Gastrocnemius medialis (tissue), 4 donors: ENCODE data around the gene CLPSL1. TPM values are rescaled to one million over a fixed set of nuclear protein-coding genes. Genes with fewer than 3 reads are reported as not detected.

Source experiments
- ATAC-seq, 2 donors: fragments of 150-250 bp; one replicate each; pipeline ENCODE4 v1.9.1; 2016
- DNase-seq, 2 donors: peaks; one replicate each; pipeline ENCODE4 v3.0.0-alpha.2; 2019
- H3K27ac ChIP-seq, 4 donors: fragments of 200-600 bp; sonication (generic); 1 replicate in 1 of 4; 2 replicates in 3 of 4; pipeline ENCODE4 v1.5.1; 2016 to 2018; ENCODE audit warnings: mild to moderate bottlenecking in 2 of 4, moderate library complexity in 1 of 4
- H3K27me3 ChIP-seq, 3 donors: fragments of 200-600 bp; sonication (generic) in 2 of 3; 1 replicate in 1 of 3; 2 replicates in 2 of 3; pipeline versions ENCODE4 v1.5.1 to v1.6.0; 2016 to 2019; ENCODE audit warnings: mild to moderate bottlenecking in 1 of 3, moderate library complexity in 1 of 3
- H3K36me3 ChIP-seq, 2 donors: fragments of 200-600 bp; sonication (generic) in 1 of 2; one replicate each; pipeline ENCODE4 v1.5.1; 2017 to 2018
- H3K4me1 ChIP-seq, 2 donors: fragments of 200-600 bp; sonication (generic) in 1 of 2; one replicate each; pipeline ENCODE4 v1.5.1; 2016 to 2017; ENCODE audit warnings: mild to moderate bottlenecking in 2 of 2
- H3K4me3 ChIP-seq, 4 donors: fragments of 200-600 bp; sonication (generic) in 3 of 4; 1 replicate in 1 of 4; 2 replicates in 3 of 4; pipeline ENCODE4 v1.5.1; 2016 to 2019; ENCODE audit warnings: mild to moderate bottlenecking in 2 of 4
- H3K9me3 ChIP-seq, 3 donors: fragments of 200-600 bp; sonication (generic) in 2 of 3; 1 replicate in 1 of 3; 2 replicates in 2 of 3; pipeline ENCODE4 v1.5.1; 2016 to 2019
- POLR2A ChIP-seq, 2 donors: fragments of 450-650 bp; IDR thresholded peaks; one replicate each; pipeline ENCODE4 v1.6.1; 2017; ENCODE audit warnings: antibody characterized with exemption in 2 of 2, mild to moderate bottlenecking in 2 of 2, moderate library complexity in 2 of 2
- in situ Hi-C, 4 donors: fragments of 200-750 bp; cut with MboI; loops; one replicate each; pipeline versions ENCODE4 v1.15.0 to v1.8.0; 2017; ENCODE audit warnings: low sequenced_read_pairs in 4 of 4
- intact Hi-C: fragments of 100-400 bp; cut with DNase I; formaldehyde crosslinking; loops from one replicate; pipeline ENCODE4 v1.15.1; 2023; ENCODE audit warnings: low total_unique reads
- total RNA-seq, 4 donors: library from RNA; depleted of rRNA; stranded (reverse); fragments of >200 nt; gene quantifications; one replicate each; pipeline versions ENCODE4 v1.1.0 to v1.2.3, GENCODE V29; 2016
- TF ChIP-seq, protein P1 (sequence below), 5 experiments: fragments of 450-650 bp in 3 of 5; fragments of 200-600 bp in 2 of 5; sonication (generic) in 2 of 5; IDR thresholded peaks in 4 of 5; conservative IDR thresholded peaks in 1 of 5; 1 replicate in 4 of 5; 2 replicates in 1 of 5; pipeline ENCODE4 v1.5.1; 2016 to 2019; ENCODE audit warnings: antibody characterized with exemption in 5 of 5, mild to moderate bottlenecking in 3 of 5, moderate library complexity in 3 of 5

Gene CLPSL1
- total RNA-seq, 4 donors from 2014 or later, result not detected

DNA sequence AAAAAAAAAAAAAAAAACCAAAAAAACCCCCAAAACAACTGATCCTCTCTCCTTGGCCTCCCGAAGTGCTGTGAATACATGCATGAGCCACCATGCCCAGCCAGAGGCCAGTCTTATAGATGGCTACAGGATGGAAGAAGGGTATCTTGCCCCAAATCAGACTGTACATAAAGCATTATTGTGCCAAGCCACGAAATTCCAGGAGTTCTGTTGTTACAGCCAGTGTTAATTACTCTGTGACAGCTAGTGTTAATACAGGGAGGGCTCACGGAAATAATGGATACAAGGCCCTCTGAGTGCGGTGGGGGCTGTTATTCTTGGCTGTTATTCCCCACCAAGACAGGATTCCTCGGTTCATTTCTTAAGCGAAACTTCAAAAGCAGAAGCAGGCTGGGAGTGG is 5.8 kb upstream of the CLPSL1 start:
- intact Hi-C loops, result no loop called here
- no peak for DNase-seq
- no peaks in the 10 kb centered on the region for H3K36me3 ChIP-seq

DNA sequence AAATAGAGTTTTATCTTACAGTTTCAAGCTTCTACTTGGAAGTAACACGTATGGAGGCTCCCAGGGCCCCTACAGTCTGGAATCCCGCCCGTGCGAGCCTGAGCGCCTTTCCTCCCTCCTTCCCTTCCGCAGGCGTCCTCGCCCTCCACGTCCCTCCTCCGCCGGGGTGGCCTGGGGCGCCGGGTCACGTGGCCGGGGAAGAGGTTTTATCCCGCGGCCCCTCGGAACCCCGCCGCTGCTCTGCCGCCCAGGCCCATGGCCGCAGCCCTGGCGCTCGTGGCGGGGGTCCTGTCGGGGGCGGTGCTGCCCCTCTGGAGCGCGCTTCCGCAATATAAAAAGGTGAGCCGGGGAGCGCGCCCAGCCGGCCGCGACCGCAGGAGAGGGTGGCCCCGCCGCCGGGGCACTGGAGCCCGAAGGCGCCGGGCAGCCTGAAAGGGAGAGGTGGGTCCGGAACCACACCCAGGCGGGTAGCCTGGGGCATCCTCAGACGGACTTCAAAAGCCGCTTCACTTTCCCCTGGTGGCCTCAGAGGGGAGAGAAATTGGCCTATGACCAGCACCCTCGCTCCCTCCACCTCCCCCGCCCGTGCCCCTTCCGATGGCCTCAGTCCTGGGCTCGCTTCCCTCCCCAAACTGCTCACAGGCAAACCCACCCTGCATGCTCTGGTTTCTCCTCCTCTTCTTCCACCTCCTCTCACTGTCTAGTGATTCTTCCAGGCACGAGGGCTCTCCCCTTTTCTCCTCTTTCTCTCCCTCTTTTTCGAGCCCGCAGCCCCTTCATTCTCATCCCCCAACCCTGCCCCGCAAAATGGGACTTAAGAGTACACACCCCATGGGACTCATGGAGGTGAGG is 4.2 kb upstream of the CLPSL1 start, which contains the start of gene CLPSL2:
Gene CLPSL2, plus strand, starts transcription at position 235 of the 852 bp plus-strand sequence. Its CDS starts 21 bp downstream, at position 256.
- DNase-seq, result no peak
- H3K27me3 ChIP-seq, result peaks cover 27 to 35% (median 31%) of the 10 kb centered on the region in 3 donors
- H3K36me3 ChIP-seq, result no peaks in the 10 kb centered on the region
- no peak within 1 kb of the TSS for H3K27ac ChIP-seq
- no peak for TF ChIP-seq POLR2A (IDR thresholded peaks at IDR 0.05)
- TF ChIP-seq, protein P1, sequence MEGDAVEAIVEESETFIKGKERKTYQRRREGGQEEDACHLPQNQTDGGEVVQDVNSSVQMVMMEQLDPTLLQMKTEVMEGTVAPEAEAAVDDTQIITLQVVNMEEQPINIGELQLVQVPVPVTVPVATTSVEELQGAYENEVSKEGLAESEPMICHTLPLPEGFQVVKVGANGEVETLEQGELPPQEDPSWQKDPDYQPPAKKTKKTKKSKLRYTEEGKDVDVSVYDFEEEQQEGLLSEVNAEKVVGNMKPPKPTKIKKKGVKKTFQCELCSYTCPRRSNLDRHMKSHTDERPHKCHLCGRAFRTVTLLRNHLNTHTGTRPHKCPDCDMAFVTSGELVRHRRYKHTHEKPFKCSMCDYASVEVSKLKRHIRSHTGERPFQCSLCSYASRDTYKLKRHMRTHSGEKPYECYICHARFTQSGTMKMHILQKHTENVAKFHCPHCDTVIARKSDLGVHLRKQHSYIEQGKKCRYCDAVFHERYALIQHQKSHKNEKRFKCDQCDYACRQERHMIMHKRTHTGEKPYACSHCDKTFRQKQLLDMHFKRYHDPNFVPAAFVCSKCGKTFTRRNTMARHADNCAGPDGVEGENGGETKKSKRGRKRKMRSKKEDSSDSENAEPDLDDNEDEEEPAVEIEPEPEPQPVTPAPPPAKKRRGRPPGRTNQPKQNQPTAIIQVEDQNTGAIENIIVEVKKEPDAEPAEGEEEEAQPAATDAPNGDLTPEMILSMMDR (IDR thresholded peaks at IDR 0.05 in 4 of 5, conservative IDR thresholded peaks at IDR 0.05 in 1 of 5), result no peak
- H3K9me3 ChIP-seq, result no peaks in the 10 kb centered on the region
- intact Hi-C loops, result no loop called here
- H3K4me1 ChIP-seq, result peaks cover 0 to 6% of the 10 kb centered on the region in 2 donors
- in situ Hi-C loops, result no loop called here
- peak within 1 kb of the TSS; percentile 27 to 54 (median 40) for H3K4me3 ChIP-seq
- ATAC-seq, result no peak

More for the DNA sequence above, 5.8 kb upstream of the CLPSL1 start:
- Histone ChIP-seq H3K9me3 (no peaks in the 10 kb centered on the region), H3K27me3 (peaks cover 20 to 31% (median 27%) of the 10 kb centered on the region in 3 donors), H3K4me1 (peaks cover 0 to 6% of the 10 kb centered on the region in 2 donors), H3K4me3 (no peak overlapping the region), H3K27ac (no peak overlapping the region)
- TF ChIP-seq, protein P1 (IDR thresholded peaks at IDR 0.05 in 4 of 5, conservative IDR thresholded peaks at IDR 0.05 in 1 of 5), result no peak
- no peak for TF ChIP-seq POLR2A (IDR thresholded peaks at IDR 0.05)
- in situ Hi-C loops, result no loop called here
- ATAC-seq, result no peak

DNA sequence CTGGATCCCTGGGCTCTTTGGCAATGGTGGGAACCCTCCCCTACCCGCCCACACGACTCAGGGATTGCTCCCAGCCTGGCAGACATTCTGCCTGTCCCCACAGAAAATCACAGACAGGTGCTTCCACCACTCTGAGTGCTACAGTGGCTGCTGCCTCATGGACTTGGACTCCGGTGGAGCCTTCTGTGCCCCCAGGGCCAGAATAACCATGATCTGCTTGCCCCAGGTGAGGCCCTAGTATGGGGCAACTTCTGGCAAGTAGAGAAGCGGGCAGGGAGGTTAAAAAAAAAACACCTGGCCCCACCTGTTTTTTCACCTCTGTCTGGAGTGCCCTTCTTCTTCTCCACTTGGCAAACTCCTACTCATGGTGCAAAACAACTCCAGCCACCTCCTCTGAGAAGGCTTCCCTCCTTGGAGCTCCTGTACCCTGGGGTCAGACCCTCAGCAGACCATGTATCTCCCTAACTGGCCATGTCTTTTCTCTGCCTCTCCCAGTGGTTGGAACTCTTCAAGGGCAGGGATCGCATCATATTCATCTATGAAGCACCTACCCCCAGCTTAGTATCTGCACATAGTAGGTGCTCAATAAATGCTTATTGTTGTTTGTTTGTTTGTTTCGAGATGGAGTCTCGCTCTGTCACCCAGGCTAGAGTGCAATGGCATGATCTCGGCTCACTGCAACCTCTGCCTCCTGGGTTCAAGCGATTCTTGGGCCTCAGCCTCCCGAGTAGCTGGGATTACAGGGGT is 3.3 kb upstream of the CLPSL1 start:
- Histone ChIP-seq H3K4me1 (peaks cover 0 to 6% of the 10 kb centered on the region in 2 donors), H3K27ac (no peak overlapping the region), H3K4me3 (no peak overlapping the region), H3K9me3 (no peaks in the 10 kb centered on the region), H3K27me3 (peaks cover 27 to 35% (median 31%) of the 10 kb centered on the region in 3 donors), H3K36me3 (no peaks in the 10 kb centered on the region)
- intact Hi-C loops (no loop called here), in situ Hi-C loops (no loop called here)
- ATAC-seq (no peak), DNase-seq (no peak)
- TF ChIP-seq, protein P1 (IDR thresholded peaks at IDR 0.05 in 4 of 5, conservative IDR thresholded peaks at IDR 0.05 in 1 of 5), result no peak
- TF ChIP-seq POLR2A (IDR thresholded peaks at IDR 0.05), result no peak

DNA sequence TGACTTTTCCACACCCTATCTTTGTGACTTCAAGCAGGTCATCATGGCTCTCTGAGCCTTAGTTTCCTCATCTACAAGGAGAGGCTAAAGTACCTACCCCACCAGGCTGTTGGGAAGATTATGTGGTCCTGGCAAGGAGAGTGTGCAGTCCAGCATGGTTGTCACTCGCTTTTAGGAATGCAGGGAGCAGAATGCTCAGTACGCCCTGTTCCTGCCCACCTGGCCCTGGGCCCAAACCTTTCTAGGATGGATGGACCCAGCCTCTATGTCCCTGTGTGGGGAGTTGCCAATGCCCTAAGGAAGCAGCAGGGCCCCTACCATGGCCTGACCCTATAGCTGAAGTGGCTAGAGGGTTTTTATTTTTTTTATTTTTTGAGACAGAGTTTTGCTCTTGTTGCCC is 2.4 kb upstream of the CLPSL1 start:
- in situ Hi-C loops, result no loop called here
- TF ChIP-seq, protein P1 (IDR thresholded peaks at IDR 0.05 in 4 of 5, conservative IDR thresholded peaks at IDR 0.05 in 1 of 5), result no peak
- no peak for TF ChIP-seq POLR2A (IDR thresholded peaks at IDR 0.05)
- intact Hi-C loops, result no loop called here
- DNase-seq, result no peak
- no peak overlapping the region for H3K27ac ChIP-seq
- no peak overlapping the region for H3K4me3 ChIP-seq
- no peaks in the 10 kb centered on the region for H3K36me3 ChIP-seq
- ATAC-seq, result no peak
- peaks cover 0 to 6% of the 10 kb centered on the region in 2 donors for H3K4me1 ChIP-seq
- no peaks in the 10 kb centered on the region for H3K9me3 ChIP-seq
- peaks cover 27 to 35% (median 31%) of the 10 kb centered on the region in 3 donors for H3K27me3 ChIP-seq
